NCI-H2196 (cell line): ENCODE results near the gene CAPN12.
A peak's percentile ranks its signal among the peaks of the same experiment; 100 is the strongest.

Experiments
- DNase-seq: peaks from one replicate; lab custom pipeline; 2025; ENCODE audit not compliant: unreplicated experiment; lab: John Stamatoyannopoulos, UW

Gene CAPN12

GRCh38 chr19:38698225-38699026 lies 45.8 kb downstream of the CAPN12 start:
- DNase-seq, result no peak

GRCh38 chr19:38697641-38698071 lies 46.6 kb downstream of the CAPN12 start:
- no peak for DNase-seq

- DNase-seq, result no peak
These were observed 47.1 kb downstream of the CAPN12 start for GRCh38 chr19:38697197-38697596.

- DNase-seq, result no peak
These were observed 47.6 kb downstream of the CAPN12 start for GRCh38 chr19:38696729-38697055.

- no peak for DNase-seq
These were observed 48.2 kb downstream of the CAPN12 start for GRCh38 chr19:38695832-38696728.

GRCh38 chr19:38695317-38695683 lies 49.0 kb downstream of the CAPN12 start:
- no peak for DNase-seq

- DNase-seq, result no peak
These were observed 50.7 kb downstream of the CAPN12 start for GRCh38 chr19:38693380-38694223.

- DNase-seq, result no peak
These were observed 51.6 kb downstream of the CAPN12 start for GRCh38 chr19:38692458-38693379.

- DNase-seq, result no peak
These were observed 52.3 kb downstream of the CAPN12 start for GRCh38 chr19:38691938-38692457.

GRCh38 chr19:38690832-38691231 lies 53.4 kb downstream of the CAPN12 start:
- DNase-seq, result no peak

- no peak for DNase-seq
These were observed 54.1 kb downstream of the CAPN12 start for GRCh38 chr19:38690146-38690545.

GRCh38 chr19:38687837-38688378 lies 56.4 kb downstream of the CAPN12 start:
- no peak for DNase-seq

- no peak for DNase-seq
These were observed 57.8 kb downstream of the CAPN12 start for GRCh38 chr19:38686530-38686888.

GRCh38 chr19:38685666-38686529 lies 58.4 kb downstream of the CAPN12 start:
- DNase-seq, result peak; percentile 33

GRCh38 chr19:38684862-38685665 lies 59.2 kb downstream of the CAPN12 start:
- DNase-seq, result no peak

- peak; percentile 57 for DNase-seq
These were observed 60.0 kb downstream of the CAPN12 start for GRCh38 chr19:38684078-38684861.

GRCh38 chr19:38683393-38684077 lies 60.7 kb downstream of the CAPN12 start:
- peak; percentile 93 for DNase-seq
